Hindlimb muscle (tissue), 1 donor: ENCODE measurements around the gene ECT2. TPM values are rescaled to one million over a fixed set of nuclear protein-coding genes. Genes with fewer than 3 reads are reported as not detected.
"Not testable (repeated sequence)": the region's sequence is repeated elsewhere in the genome, so short reads cannot be mapped to it uniquely, and the experiment has no call there.

ENCODE experiments used
- DNase-seq: peaks from one replicate; pipeline ENCODE4 v3.0.0-alpha.2; 2013
- polyA plus RNA-seq: library from polyadenylated mRNA; unstranded; fragments of 120-200 nt; gene quantifications from one replicate; pipeline ENCODE4 v1.2.1, GENCODE V29; 2013; ENCODE audit not compliant: insufficient read length

The ECT2 gene
- polyA plus RNA-seq: 12.1 TPM

DNA sequence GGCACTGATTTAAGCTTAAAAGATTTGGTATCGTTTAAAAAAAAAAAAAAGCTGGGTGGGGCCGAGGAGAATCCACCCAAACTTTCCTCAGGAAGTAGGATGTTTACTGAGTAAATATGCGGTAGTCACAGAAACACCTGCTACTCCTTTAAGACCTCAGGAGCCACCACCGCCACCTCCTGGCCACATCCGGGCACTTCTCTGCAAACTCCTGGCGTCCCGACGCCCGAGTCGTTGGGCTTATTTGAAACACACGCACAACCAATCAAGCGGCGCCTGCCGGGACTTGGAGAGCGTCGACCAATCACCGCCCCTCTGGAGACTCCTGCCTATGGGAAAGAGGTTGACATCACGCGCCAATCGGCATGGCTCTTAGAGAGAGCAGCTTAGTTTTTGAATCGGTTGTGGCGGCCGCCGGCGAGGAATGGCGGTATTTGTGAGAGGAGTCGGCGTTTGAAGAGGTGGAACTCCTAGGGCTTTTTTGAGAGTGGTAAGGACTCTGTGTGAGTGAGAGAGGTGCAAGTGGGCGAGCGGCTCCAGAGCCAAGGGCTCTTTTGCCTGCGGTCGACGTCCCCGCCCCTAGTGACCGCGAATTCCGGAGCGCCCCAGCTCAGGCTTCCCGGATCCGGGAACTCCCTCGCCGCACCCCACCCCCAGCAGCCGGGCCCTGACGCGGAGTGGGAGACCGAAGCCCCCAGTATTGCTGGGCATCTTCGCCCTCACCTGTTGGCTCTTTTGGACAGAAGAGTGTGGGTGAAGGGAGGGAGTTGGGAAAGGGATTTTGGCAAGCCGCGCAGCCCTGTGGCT lies at the start of gene ECT2:
Gene ECT2 (plus strand): TSS at position 359 of the 807 bp plus-strand sequence. CDS start 3,805 bp downstream, outside the sequence.
- DNase-seq: peak; percentile 98

DNA sequence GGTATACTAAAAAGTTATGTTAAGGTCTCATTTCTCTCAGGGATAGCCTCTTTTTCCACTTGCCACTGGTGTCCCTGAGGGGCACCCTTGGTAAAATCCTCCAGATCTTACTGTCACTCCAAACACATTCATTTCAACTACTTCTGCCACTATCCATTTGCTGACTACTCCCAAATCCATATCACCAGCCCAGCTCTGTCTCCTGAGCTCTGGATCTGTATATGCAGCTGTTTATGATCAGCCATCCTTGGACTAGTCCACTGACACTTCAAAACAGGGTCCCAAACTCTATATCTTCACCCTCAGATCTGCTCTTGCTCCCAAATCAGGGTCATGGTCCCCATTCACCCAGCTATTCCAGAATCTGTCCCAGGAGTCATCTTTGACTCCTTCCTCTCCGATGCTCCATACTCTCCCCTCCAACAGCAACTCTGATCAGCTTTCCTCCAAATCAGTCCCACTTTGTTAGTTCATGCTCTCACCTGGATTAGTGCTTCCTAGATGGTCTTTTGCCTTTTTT lies 49.5 kb upstream of the ECT2 start:
- no peak for DNase-seq

DNA sequence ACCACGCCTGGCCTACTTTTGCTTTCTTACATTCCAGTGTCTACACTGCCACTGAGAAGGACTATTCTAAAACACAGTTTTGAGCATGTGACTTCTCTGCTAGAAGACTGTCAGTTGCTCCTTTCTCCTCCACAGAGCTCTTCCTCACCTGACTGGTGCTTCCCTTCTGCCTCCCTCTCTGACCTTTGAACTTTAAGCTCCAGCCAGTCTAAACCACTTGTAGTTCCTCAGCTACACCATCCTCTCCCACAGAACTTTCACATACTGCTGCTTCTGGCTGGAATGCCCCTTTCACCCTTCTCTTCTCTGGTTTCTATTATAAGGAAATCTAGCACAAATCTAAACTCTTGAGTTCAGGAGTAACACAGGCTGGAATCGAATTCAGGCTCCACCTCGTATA lies 48.8 kb upstream of the ECT2 start:
- DNase-seq: no peak

DNA sequence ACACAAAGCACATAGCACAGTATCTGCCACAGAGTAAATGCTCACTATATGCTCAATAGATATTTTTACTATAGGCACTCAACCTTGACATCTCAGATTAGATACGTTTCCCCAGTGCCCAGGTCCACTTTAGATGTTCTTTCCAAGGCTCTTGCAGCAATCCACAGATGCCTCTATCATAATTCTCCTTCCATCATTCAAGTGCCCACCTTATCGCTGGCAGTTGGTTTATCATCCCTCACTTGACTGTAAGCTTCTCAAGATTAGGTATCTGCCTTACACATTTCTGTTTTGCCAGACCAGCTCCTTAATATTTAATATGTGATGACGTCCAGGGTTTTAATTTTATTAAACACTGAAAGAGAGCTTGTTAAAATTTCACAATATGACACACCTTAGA lies 48.3 kb upstream of the ECT2 start:
- DNase-seq: no peak

DNA sequence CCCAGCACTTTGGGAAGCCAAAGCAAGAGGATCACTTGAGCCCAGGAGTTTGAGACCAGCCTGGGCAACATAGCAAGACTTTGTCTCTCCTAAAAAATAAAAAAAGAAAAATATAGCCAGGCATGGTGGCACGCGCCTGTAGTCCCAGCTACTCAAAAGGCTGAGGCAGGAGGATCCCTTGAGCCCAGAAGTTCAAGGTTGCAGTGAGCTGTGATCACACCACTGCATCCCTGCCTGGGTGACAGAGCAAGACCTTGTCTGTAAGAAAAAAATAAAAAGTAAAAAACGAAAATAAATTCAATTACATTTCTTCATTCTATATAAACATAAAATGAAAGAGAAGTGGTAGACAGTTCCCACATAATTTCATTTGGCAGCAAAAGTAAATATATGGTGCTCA lies 47.8 kb upstream of the ECT2 start:
- DNase-seq: not testable (repeated sequence)

DNA sequence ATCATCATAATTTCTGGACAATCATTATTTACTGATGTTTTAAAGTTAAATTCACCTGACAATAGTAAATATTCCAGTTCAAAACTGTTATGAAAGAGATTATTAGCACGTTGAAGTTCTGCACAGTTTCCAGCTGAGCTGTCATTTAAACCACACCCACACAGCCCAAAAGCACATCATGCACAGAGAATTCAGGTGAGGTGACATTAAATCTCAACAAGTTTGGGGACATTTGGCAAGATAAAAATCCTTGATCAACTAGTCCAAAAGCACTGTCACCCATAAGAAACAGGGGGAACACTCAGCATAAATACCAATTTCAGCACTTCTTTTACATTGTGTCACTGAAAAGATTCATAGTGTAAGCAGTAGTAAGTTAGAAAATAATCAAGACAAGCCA lies 46.5 kb upstream of the ECT2 start:
- no peak for DNase-seq

GRCh38 chr3:172705170-172705569 lies 45.4 kb upstream of the ECT2 start:
- no peak for DNase-seq

DNA sequence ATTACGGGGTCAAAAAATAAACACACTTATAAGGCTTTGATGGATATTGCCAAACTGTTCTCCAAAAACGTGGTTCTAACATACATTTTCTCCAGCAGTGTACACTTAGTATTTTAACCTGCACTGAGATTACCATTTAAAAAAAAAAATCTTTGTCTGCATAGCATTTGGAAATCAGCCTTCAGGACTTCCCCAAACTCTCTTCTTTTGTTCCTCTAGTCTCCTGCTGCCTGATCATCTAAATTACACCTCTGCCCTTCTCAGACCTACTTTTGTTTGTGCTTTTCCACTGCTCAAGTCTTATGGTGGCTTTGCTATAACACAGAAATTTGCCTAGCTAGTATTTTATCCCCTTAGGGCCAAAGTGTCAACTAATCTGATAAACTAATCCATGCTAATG lies 43.5 kb upstream of the ECT2 start:
- DNase-seq: no peak

- DNase-seq: no peak
Measured at GRCh38 chr3:172707967-172708366, 42.6 kb upstream of the ECT2 start.

DNA sequence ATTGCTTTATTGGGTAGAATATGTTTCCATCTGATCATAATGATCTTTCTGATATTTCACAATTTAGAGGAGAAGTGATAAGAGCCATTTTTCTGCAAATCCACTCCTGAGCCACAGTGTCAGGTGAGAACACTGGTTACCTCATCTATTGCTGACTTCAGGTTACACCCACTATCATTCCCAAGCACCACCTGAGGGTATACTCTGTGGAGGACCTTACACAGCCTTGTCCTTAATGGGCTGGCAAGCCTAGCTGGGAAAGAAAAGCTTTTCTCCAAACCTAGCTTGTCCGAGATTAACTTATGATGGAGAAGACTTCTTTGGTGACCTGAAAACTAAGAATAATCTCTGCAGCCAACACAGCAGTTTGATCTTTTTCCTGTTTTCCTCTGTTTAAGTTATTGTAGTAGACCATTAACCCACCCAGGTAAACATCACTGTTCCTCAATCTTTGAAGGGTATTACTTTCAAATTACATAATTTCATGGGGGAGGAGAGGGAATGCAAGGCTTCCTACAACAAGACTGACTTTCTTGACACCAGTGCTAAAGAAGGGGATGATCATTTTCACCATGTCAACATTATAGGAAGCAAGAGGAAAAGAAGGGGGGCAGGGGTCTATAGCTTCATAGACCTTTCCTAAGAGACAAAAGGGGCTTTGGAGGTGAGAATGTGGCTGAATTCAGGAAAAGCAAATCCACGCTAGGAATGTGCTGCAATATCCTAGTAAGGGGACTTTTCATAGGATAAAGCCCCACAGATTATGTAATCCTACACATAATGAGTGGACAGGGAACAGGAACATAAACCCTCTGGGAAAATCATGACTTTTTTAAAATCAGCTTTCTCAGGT lies 41.4 kb upstream of the ECT2 start:
- no peak for DNase-seq

- DNase-seq: peak; percentile 41
Measured at GRCh38 chr3:172709774-172710663, 40.5 kb upstream of the ECT2 start.

- peak; percentile 90 for DNase-seq
Measured at GRCh38 chr3:172710664-172711453, 39.7 kb upstream of the ECT2 start, which contains the start of gene NCEH1. Gene NCEH1 (minus strand): TSS chr3:172711067. CDS start chr3:172710984, 83 bp downstream.

GRCh38 chr3:172711454-172711795 lies 39.1 kb upstream of the ECT2 start:
- no peak for DNase-seq

GRCh38 chr3:172713316-172713715 lies 37.2 kb upstream of the ECT2 start:
- DNase-seq: no peak

DNA sequence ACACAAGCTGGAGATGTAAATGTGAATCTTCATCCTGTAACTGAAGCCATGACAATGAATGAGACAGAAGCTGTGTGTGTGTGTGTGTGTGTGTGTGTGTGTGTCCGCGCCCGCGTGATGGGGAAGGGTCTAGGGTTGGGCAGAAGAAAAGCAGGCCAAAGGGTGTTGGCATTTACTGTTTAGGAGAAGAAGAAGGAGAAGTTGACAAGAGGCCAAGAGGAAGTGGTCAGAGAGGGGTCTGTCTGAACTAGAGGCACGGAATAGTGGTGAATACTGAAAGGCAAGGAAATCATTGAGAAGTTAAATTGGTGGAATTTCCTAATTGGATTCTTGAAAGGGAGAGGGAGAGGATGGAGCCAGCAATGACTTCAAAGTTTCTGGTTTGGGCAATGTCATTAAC lies 34.0 kb upstream of the ECT2 start:
- DNase-seq: no peak

- DNase-seq: no peak
Measured at GRCh38 chr3:172717493-172718088, 32.9 kb upstream of the ECT2 start.

- DNase-seq: not testable (repeated sequence)
Measured at GRCh38 chr3:172722536-172723040, 27.9 kb upstream of the ECT2 start.

DNA sequence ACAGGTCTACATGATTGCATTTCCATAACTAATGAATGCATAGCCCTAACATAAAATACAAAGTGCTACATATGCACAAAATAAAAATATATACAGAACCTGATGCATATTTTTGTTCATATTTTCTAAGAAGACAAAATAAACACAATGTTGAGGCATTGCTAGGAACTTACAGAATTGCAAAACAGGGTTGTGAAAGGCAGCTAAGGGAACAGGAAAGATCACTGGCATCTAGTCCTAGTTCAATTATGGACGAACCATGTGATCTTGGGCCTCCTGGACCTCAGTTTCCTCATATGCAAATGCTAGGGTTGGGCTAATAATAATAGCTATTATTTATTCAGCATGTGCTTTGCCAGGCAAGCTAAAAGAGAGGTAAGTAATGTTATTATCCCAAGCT lies 24.1 kb upstream of the ECT2 start:
- DNase-seq: no peak

GRCh38 chr3:172735014-172735413 lies 15.5 kb upstream of the ECT2 start:
- no peak for DNase-seq

GRCh38 chr3:172739462-172739861 lies 11.1 kb upstream of the ECT2 start:
- no peak for DNase-seq

GRCh38 chr3:172746475-172746874 lies 4.1 kb upstream of the ECT2 start:
- no peak for DNase-seq
